Upper lobe of left lung (tissue), 6 donors: ENCODE results near the gene FAM111B. TPM values are rescaled to one million over a fixed set of nuclear protein-coding genes. Genes with fewer than 3 reads are reported as not detected.

Experiments used
- ATAC-seq, 2 donors: fragments of 200-7000 bp; cut with Tn5 transposase; one replicate each; pipeline ENCODE4 v1.9.1; 2022; ENCODE audit warnings: mild to moderate bottlenecking in 2 of 2, moderate library complexity in 2 of 2; ENCODE audit not compliant: low FRiP score in 2 of 2
- DNase-seq, 2 donors: peaks; one replicate each; pipeline ENCODE4 v3.0.0-alpha.2; 2019 to 2020
- H3K27ac ChIP-seq, 4 donors: fragments of 200-600 bp; sonication (generic); one replicate each; pipeline ENCODE4 v1.5.1; 2016 to 2019
- H3K27me3 ChIP-seq, 4 donors: fragments of 200-600 bp; sonication (generic); one replicate each; pipeline ENCODE4 v1.5.1; 2017 to 2019
- H3K36me3 ChIP-seq, 4 donors: fragments of 200-600 bp; sonication (generic); one replicate each; pipeline ENCODE4 v1.5.1; 2016 to 2019
- H3K4me1 ChIP-seq, 4 donors: fragments of 200-600 bp; sonication (generic); one replicate each; pipeline ENCODE4 v1.5.1; 2018 to 2019
- H3K4me3 ChIP-seq, 4 donors: fragments of 200-600 bp; sonication (generic); one replicate each; pipeline ENCODE4 v1.5.1; 2017 to 2019; ENCODE audit warnings: mild to moderate bottlenecking in 2 of 4, moderate library complexity in 1 of 4
- H3K9me3 ChIP-seq, 4 donors: fragments of 200-600 bp; sonication (generic); one replicate each; pipeline ENCODE4 v1.5.1; 2018 to 2019
- CTCF ChIP-seq, 6 experiments: fragments of 450-650 bp in 4 of 6; fragments of 200-600 bp in 2 of 6; sonication (generic) in 2 of 6; IDR thresholded peaks; one replicate each; pipeline ENCODE4 v1.5.1; 2016 to 2019; ENCODE audit warnings: antibody characterized with exemption in 6 of 6
- EP300 ChIP-seq, 4 donors: sonication (generic); formaldehyde crosslinking; IDR thresholded peaks; one replicate each; pipeline ENCODE4 v1.5.1; 2017; ENCODE audit warnings: antibody characterized with exemption in 4 of 4, control low read depth in 2 of 4
- POLR2A ChIP-seq, 4 donors: fragments of 450-650 bp; IDR thresholded peaks; one replicate each; pipeline ENCODE4 v1.5.1; 2016 to 2017; ENCODE audit warnings: antibody characterized with exemption in 4 of 4, mild to moderate bottlenecking in 2 of 4
- POLR2AphosphoS5 ChIP-seq, 2 donors: sonication (generic); formaldehyde crosslinking; IDR thresholded peaks; one replicate each; pipeline ENCODE4 v1.5.1; 2017; ENCODE audit warnings: antibody characterized with exemption in 2 of 2
- WGBS, 2 donors: methylation state at CpG; one replicate each; pipeline ENCODE4 v1.1.5; 2017 to 2018; 5-methylcytosine and 5-hydroxymethylcytosine counted together
- total RNA-seq, 6 donors: library from RNA; depleted of rRNA in 4 of 6; stranded (reverse); fragments of >200 nt in 4 of 6; gene quantifications; one replicate each; pipeline versions ENCODE4 v1.1.0 to v1.2.1, GENCODE V29; 2016 to 2021
- donor health status: DM: no; HTN: no; CAD: no; lungs with moderate emphysema.
- donor health status: DM: no; HTN: yes; CAD: no; lungs with severe emphysema.

FAM111B gene
- total RNA-seq, 6 donors from 2014 or later = 0.92 to 5.0 (median 2.4) TPM; not detected in 1

GRCh38 chr11:59158206-59159068 lies 51.4 kb downstream of the FAM111B start:
- WGBS, 2 donors = 35 to 37% methylated on average over 8 of the region's 8 CpGs
- peaks cover 0 to 9% (median 6%) of the 10 kb centered on the region in 4 donors for H3K4me1 ChIP-seq
- H3K27ac ChIP-seq = no peak overlapping the region
- ATAC-seq (peak; percentile 80 to 95), DNase-seq (peak in 1 of 2 donors; percentile 65)
- no peak overlapping the region for H3K4me3 ChIP-seq
- H3K9me3 ChIP-seq = no peaks in the 10 kb centered on the region
- TF ChIP-seq POLR2A (IDR thresholded peaks at IDR 0.05) (no peak), CTCF (IDR thresholded peaks at IDR 0.05) (peak; percentile 71 to 87 (median 84)), EP300 (IDR thresholded peaks at IDR 0.05) (peak in 1 of 4 donors; percentile 32), POLR2AphosphoS5 (IDR thresholded peaks at IDR 0.05) (no peak)
- H3K36me3 ChIP-seq = no peaks in the 10 kb centered on the region
- no peaks in the 10 kb centered on the region for H3K27me3 ChIP-seq

- DNase-seq (no peak), ATAC-seq (no peak)
- no peaks in the 10 kb centered on the region for H3K4me1 ChIP-seq
- TF ChIP-seq EP300 (IDR thresholded peaks at IDR 0.05) = no peak
- no peak for TF ChIP-seq CTCF (IDR thresholded peaks at IDR 0.05)
- TF ChIP-seq POLR2A (IDR thresholded peaks at IDR 0.05) = no peak
- TF ChIP-seq POLR2AphosphoS5 (IDR thresholded peaks at IDR 0.05) = no peak
- no peaks in the 10 kb centered on the region for H3K9me3 ChIP-seq
- no peak overlapping the region for H3K4me3 ChIP-seq
- H3K36me3 ChIP-seq = no peaks in the 10 kb centered on the region
- H3K27ac ChIP-seq = no peak overlapping the region
- H3K27me3 ChIP-seq = no peaks in the 10 kb centered on the region
- WGBS, 2 donors = 78% methylated on average over 3 of the region's 3 CpGs
Measured at GRCh38 chr11:59164028-59164427, 57.0 kb downstream of the FAM111B start.

- ATAC-seq (peak; percentile 96 to 97), DNase-seq (peak; percentile 95 to 97)
- Histone ChIP-seq H3K27ac (peak within 1 kb of the TSS; percentile 71 to 87 (median 82)), H3K27me3 (no peaks in the 10 kb centered on the region), H3K9me3 (no peaks in the 10 kb centered on the region), H3K4me1 (peaks cover 26 to 39% (median 30%) of the 10 kb centered on the region in 4 donors), H3K4me3 (peak within 1 kb of the TSS; percentile 29 to 89 (median 82)), H3K36me3 (no peaks in the 10 kb centered on the region)
- TF ChIP-seq EP300 (IDR thresholded peaks at IDR 0.05) = no peak
- TF ChIP-seq POLR2A (IDR thresholded peaks at IDR 0.05) = peak in 1 of 4 donors; percentile 47
- peak; percentile 86 to 96 (median 95) for TF ChIP-seq CTCF (IDR thresholded peaks at IDR 0.05)
- TF ChIP-seq POLR2AphosphoS5 (IDR thresholded peaks at IDR 0.05) = peak; percentile 11 to 29
- 0 to 1% methylated on average over 36 to 38 of the region's 64 CpGs for WGBS, 2 donors
Measured at GRCh38 chr11:59171508-59172322, 64.7 kb downstream of the FAM111B start, which contains the start of gene DTX4. TSS of gene DTX4 (plus strand) at chr11:59172132. CDS start at chr11:59172596, 464 bp downstream.

GRCh38 chr11:59172345-59173079 lies 65.5 kb downstream of the FAM111B start:
- H3K4me1 ChIP-seq = peaks cover 26 to 39% (median 31%) of the 10 kb centered on the region in 4 donors
- no peaks in the 10 kb centered on the region for H3K9me3 ChIP-seq
- TF ChIP-seq EP300 (IDR thresholded peaks at IDR 0.05) (no peak), POLR2AphosphoS5 (IDR thresholded peaks at IDR 0.05) (no peak)
- peak overlapping the region; percentile 29 to 89 (median 82) for H3K4me3 ChIP-seq
- peak overlapping the region; percentile 71 to 87 (median 82) for H3K27ac ChIP-seq
- WGBS, 2 donors = 0 to 5% methylated on average over 4 to 32 of the region's 70 CpGs
- DNase-seq (peak; percentile 59 to 88), ATAC-seq (peak in 1 of 2 donors; percentile 47)
- H3K27me3 ChIP-seq = no peaks in the 10 kb centered on the region
- H3K36me3 ChIP-seq = no peaks in the 10 kb centered on the region
